OCI-LY7 (cell line): Measurements from ENCODE around the gene E2F6. TPM values are rescaled to one million over a fixed set of nuclear protein-coding genes. Genes with fewer than 3 reads are reported as not detected.

ENCODE experiments used
- BruUV-seq: library from RNA; stranded (reverse); fragments of 400-500 nt; replicated peaks from 2 replicates; lab custom pipeline; 2021; lab: Mats Ljungman, UMichigan
- CTCF ChIA-PET: fragments of 300-600 bp; sonication (Branson Sonifier 250); formaldehyde crosslinking; loops from one replicate; lab custom pipeline; 2022; ENCODE audit warnings: antibody characterized with exemption; ENCODE audit not compliant: unreplicated experiment; lab: Charles Lee
- POLR2A ChIA-PET: fragments of 300-600 bp; sonication (Branson Sonifier 250); formaldehyde crosslinking; loops from one replicate; lab custom pipeline; 2022; ENCODE audit warnings: antibody characterized with exemption; lab: Charles Lee
- DNase-seq: peaks from one replicate; pipeline ENCODE4 v3.0.0-alpha.2; 2015; ENCODE audit warnings: low spot score
- H2AFZ ChIP-seq: fragments of 200-600 bp; sonication (generic), shearing (Covaris generic); 2 replicates; pipeline ENCODE4 v1.6.1; 2014; ENCODE audit warnings: mild to moderate bottlenecking, antibody characterized with exemption, low read length, moderate library complexity
- H3K27ac ChIP-seq: fragments of 200-600 bp; sonication (generic); 2 replicates; pipeline ENCODE4 v1.5.1; 2014; ENCODE audit warnings: mixed run types, low read depth, mild to moderate bottlenecking, moderate library complexity, low read length, inconsistent platforms; ENCODE audit not compliant: poor library complexity, severe bottlenecking
- H3K36me3 ChIP-seq: fragments of 200-600 bp; sonication (generic); 2 replicates; pipeline ENCODE4 v1.6.1; 2014; ENCODE audit warnings: mild to moderate bottlenecking, antibody characterized with exemption, low read length, moderate library complexity, mixed read lengths; ENCODE audit not compliant: insufficient read depth
- H3K4me1 ChIP-seq: fragments of 200-600 bp; sonication (generic); 2 replicates; pipeline ENCODE4 v1.5.1; 2014; ENCODE audit warnings: mild to moderate bottlenecking, low read length; ENCODE audit not compliant: insufficient read depth, poor library complexity, severe bottlenecking
- H3K4me2 ChIP-seq: fragments of 200-600 bp; sonication (generic); 2 replicates; pipeline ENCODE4 v1.6.1; 2014; ENCODE audit warnings: mild to moderate bottlenecking, low read length
- H3K4me3 ChIP-seq: fragments of 200-600 bp; sonication (generic); 2 replicates; pipeline ENCODE4 v1.5.1; 2014; ENCODE audit warnings: mild to moderate bottlenecking, low read depth, low read length; ENCODE audit not compliant: poor library complexity, severe bottlenecking
- H3K79me2 ChIP-seq: fragments of 200-600 bp; sonication (generic); 2 replicates; pipeline ENCODE4 v1.6.1; 2016; ENCODE audit warnings: low read depth, mild to moderate bottlenecking, low read length, moderate library complexity, mixed read lengths; ENCODE audit not compliant: insufficient read depth
- H3K9me2 ChIP-seq: fragments of 200-600 bp; sonication (generic); 2 replicates; pipeline ENCODE4 v1.6.1; 2016; ENCODE audit warnings: mild to moderate bottlenecking, low read length, mixed read lengths; ENCODE audit not compliant: insufficient read depth
- H3K9me3 ChIP-seq: fragments of 200-600 bp; sonication (generic); 2 replicates; pipeline ENCODE4 v1.6.1; 2014; ENCODE audit warnings: mild to moderate bottlenecking, mixed run types, low read length, mixed read lengths
- H4K20me1 ChIP-seq: fragments of 200-600 bp; sonication (generic); 2 replicates; pipeline ENCODE4 v1.6.1; 2014; ENCODE audit warnings: mild to moderate bottlenecking, antibody characterized with exemption, low read length, moderate library complexity, mixed read lengths; ENCODE audit not compliant: insufficient read depth
- CTCF ChIP-seq: fragments of 200-600 bp; sonication (generic); conservative IDR thresholded peaks from 2 replicates; pipeline ENCODE4 v1.5.1; 2014; ENCODE audit warnings: mild to moderate bottlenecking, antibody characterized with exemption, low read length, moderate library complexity, mixed read lengths
- EZH2phosphoT487 ChIP-seq: fragments of 200-600 bp; sonication (generic); IDR thresholded peaks from 2 replicates; pipeline ENCODE4 v1.6.1; 2018; ENCODE audit warnings: low read depth, borderline replicate concordance, mild to moderate bottlenecking, mixed run types, antibody characterized with exemption, low read length, moderate library complexity, mixed read lengths
- intact Hi-C: fragments of 100-400 bp; cut with micrococcal nuclease; formaldehyde crosslinking; loops from one replicate; pipeline ENCODE4 v1.10.0; 2022; ENCODE audit not compliant: unreplicated experiment
- total RNA-seq, 2 experiments: library from RNA; depleted of rRNA in 1 of 2; stranded (reverse); fragments of >200 nt in 1 of 2; shearing (Covaris generic) in 1 of 2; gene quantifications; 2 replicates each; pipeline ENCODE4 v1.2.3, GENCODE V29; 2014 to 2022

E2F6 gene
- total RNA-seq, 2 experiments from 2014 or later = 12.4 to 14.3 TPM

GRCh38 chr2:11480859-11481258 lies 14.9 kb upstream of the E2F6 start:
- ChIA-PET CTCF (no interaction called here), POLR2A (interaction anchor here (0.6 to 1.1 kb wide), 2 partner anchors 14 to 24 kb away, joined by 3 read pairs; no protein-coding TSS in a partner anchor)
- Histone ChIP-seq H4K20me1 (no peaks in the 10 kb centered on the region), H3K4me3 (no peak overlapping the region), H3K4me2 (no peak overlapping the region), H3K36me3 (no peaks in the 10 kb centered on the region), H2AFZ (no peak overlapping the region), H3K4me1 (no peaks in the 10 kb centered on the region), H3K9me3 (no peaks in the 10 kb centered on the region), H3K9me2 (no peaks in the 10 kb centered on the region), H3K27ac (no peak overlapping the region), H3K79me2 (no peaks in the 10 kb centered on the region)
- intact Hi-C loops = no loop called here
- BruUV-seq = no TSS peak
- no peak for DNase-seq
- no peak for TF ChIP-seq EZH2phosphoT487
- no peak for TF ChIP-seq CTCF

GRCh38 chr2:11480406-11480805 lies 14.4 kb upstream of the E2F6 start:
- Histone ChIP-seq H3K4me3 (no peak overlapping the region), H3K36me3 (no peaks in the 10 kb centered on the region), H3K9me2 (no peaks in the 10 kb centered on the region), H3K4me2 (no peak overlapping the region), H3K4me1 (no peaks in the 10 kb centered on the region), H2AFZ (no peak overlapping the region), H3K9me3 (no peaks in the 10 kb centered on the region), H3K27ac (no peak overlapping the region), H3K79me2 (no peaks in the 10 kb centered on the region), H4K20me1 (no peaks in the 10 kb centered on the region)
- BruUV-seq = no TSS peak
- no peak for DNase-seq
- ChIA-PET POLR2A (interaction anchor here (0.6 to 1.1 kb wide), 2 partner anchors 14 to 25 kb away, joined by 3 read pairs; no protein-coding TSS in a partner anchor), CTCF (no interaction called here)
- intact Hi-C loops = no loop called here
- no peak for TF ChIP-seq EZH2phosphoT487
- no peak for TF ChIP-seq CTCF

- H2AFZ ChIP-seq = no peak overlapping the region
- no TSS peak for BruUV-seq
- no peak overlapping the region for H3K27ac ChIP-seq
- no peak for TF ChIP-seq EZH2phosphoT487
- TF ChIP-seq CTCF = no peak
- no peak overlapping the region for H3K4me3 ChIP-seq
- H3K36me3 ChIP-seq = no peaks in the 10 kb centered on the region
- H3K4me1 ChIP-seq = no peaks in the 10 kb centered on the region
- no peaks in the 10 kb centered on the region for H3K79me2 ChIP-seq
- H4K20me1 ChIP-seq = no peaks in the 10 kb centered on the region
- ChIA-PET POLR2A (interaction anchor here (0.7 kb wide), 2 partner anchors 124 to 632 kb away, joined by 3 read pairs; no protein-coding TSS in a partner anchor), CTCF (no interaction called here)
- DNase-seq = no peak
- no peak overlapping the region for H3K4me2 ChIP-seq
- no peaks in the 10 kb centered on the region for H3K9me3 ChIP-seq
- intact Hi-C loops = loop anchor here (1.0 kb wide), 1 partner anchor 105 kb away; no protein-coding TSS in a partner anchor
- no peaks in the 10 kb centered on the region for H3K9me2 ChIP-seq
Observed at GRCh38 chr2:11478899-11479605, 13.1 kb upstream of the E2F6 start.
